Activated T-helper 1 cell treated with anti-CD3 and anti-CD28 coated beads, Interleukin-2, amount 50 U/mL, for 16 hours (primary cell): ENCODE measurements around the gene ALOX15B.
"Not testable (repeated sequence)": the region's sequence is repeated elsewhere in the genome, so short reads cannot be mapped to it uniquely, and the experiment has no call there.

Experiments
- DNase-seq, 2 donors: peaks; one replicate each; pipeline ENCODE4 v3.0.0-alpha.2; 2020; ENCODE audit warnings: low read depth in 1 of 2, low spot score in 1 of 2

ALOX15B gene

GRCh38 chr17:8012996-8013640 lies 25.7 kb upstream of the ALOX15B start:
- DNase-seq: no peak

- no peak for DNase-seq
Observed at GRCh38 chr17:8013731-8014557, 24.9 kb upstream of the ALOX15B start.

GRCh38 chr17:8014558-8014850 lies 24.4 kb upstream of the ALOX15B start:
- DNase-seq: no peak

GRCh38 chr17:8015236-8015956 lies 23.5 kb upstream of the ALOX15B start:
- no peak for DNase-seq

GRCh38 chr17:8015957-8016631 lies 22.8 kb upstream of the ALOX15B start:
- no peak for DNase-seq

- no peak for DNase-seq
Observed at GRCh38 chr17:8016632-8017424, 22.0 kb upstream of the ALOX15B start.

- no peak for DNase-seq
Observed at GRCh38 chr17:8018436-8018835, 20.4 kb upstream of the ALOX15B start.

- no peak for DNase-seq
Observed at GRCh38 chr17:8019166-8019565, 19.7 kb upstream of the ALOX15B start.

- DNase-seq: no peak
Observed at GRCh38 chr17:8019665-8020650, 18.9 kb upstream of the ALOX15B start.

- DNase-seq: no peak
Observed at GRCh38 chr17:8020776-8021564, 17.9 kb upstream of the ALOX15B start.

- no peak for DNase-seq
Observed at GRCh38 chr17:8021565-8022359, 17.1 kb upstream of the ALOX15B start.

- DNase-seq: no peak
Observed at GRCh38 chr17:8022360-8023003, 16.4 kb upstream of the ALOX15B start.

GRCh38 chr17:8024161-8024560 lies 14.7 kb upstream of the ALOX15B start:
- not testable (repeated sequence) for DNase-seq

- no peak for DNase-seq
Observed at GRCh38 chr17:8025176-8025911, 13.5 kb upstream of the ALOX15B start.

GRCh38 chr17:8029121-8029520 lies 9.7 kb upstream of the ALOX15B start:
- DNase-seq: no peak

- DNase-seq: no peak
Observed at GRCh38 chr17:8031261-8031661, 7.6 kb upstream of the ALOX15B start.

GRCh38 chr17:8031950-8032349 lies 6.9 kb upstream of the ALOX15B start:
- DNase-seq: no peak
